GM21723 (cell line): ENCODE measurements around the gene KAZALD1.

Source experiments
- ATAC-seq: cut with Tn5 transposase; IDR thresholded peaks from one replicate; pipeline ENCODE4 v1.9.1; 2021; ENCODE audit warnings: mild to moderate bottlenecking, moderate library complexity; ENCODE audit not compliant: unreplicated experiment

The KAZALD1 gene

GRCh38 chr10:101065481-101066145 is 3.8 kb downstream of the KAZALD1 start:
- no peak for ATAC-seq

GRCh38 chr10:101066146-101066895 is 4.5 kb downstream of the KAZALD1 start:
- ATAC-seq, result peak; percentile 34

GRCh38 chr10:101066896-101067355 is 5.1 kb downstream of the KAZALD1 start:
- ATAC-seq, result no peak

- peak; percentile 63 for ATAC-seq
Measured at GRCh38 chr10:101067356-101068083, 5.7 kb downstream of the KAZALD1 start.

- no peak for ATAC-seq
Measured at GRCh38 chr10:101069441-101069840, 7.7 kb downstream of the KAZALD1 start.

- ATAC-seq, result no peak
Measured at GRCh38 chr10:101070098-101070497, 8.3 kb downstream of the KAZALD1 start.

GRCh38 chr10:101071267-101071884 is 9.6 kb downstream of the KAZALD1 start:
- no peak for ATAC-seq

GRCh38 chr10:101071885-101072433 is 10.2 kb downstream of the KAZALD1 start:
- ATAC-seq, result no peak

- no peak for ATAC-seq
Measured at GRCh38 chr10:101072923-101073322, 11.1 kb downstream of the KAZALD1 start.

- ATAC-seq, result no peak
Measured at GRCh38 chr10:101073631-101074030, 11.8 kb downstream of the KAZALD1 start.

- no peak for ATAC-seq
Measured at GRCh38 chr10:101075775-101076174, 14.0 kb downstream of the KAZALD1 start.

- no peak for ATAC-seq
Measured at GRCh38 chr10:101076630-101077029, 14.8 kb downstream of the KAZALD1 start.

- ATAC-seq, result no peak
Measured at GRCh38 chr10:101079874-101080273, 18.1 kb downstream of the KAZALD1 start.

- no peak for ATAC-seq
Measured at GRCh38 chr10:101080933-101081931, 19.4 kb downstream of the KAZALD1 start.

GRCh38 chr10:101085846-101086245 is 24.1 kb downstream of the KAZALD1 start:
- ATAC-seq, result no peak

GRCh38 chr10:101087376-101087775 is 25.6 kb downstream of the KAZALD1 start:
- ATAC-seq, result no peak

GRCh38 chr10:101087965-101088364 is 26.2 kb downstream of the KAZALD1 start:
- no peak for ATAC-seq

- ATAC-seq, result no peak
Measured at GRCh38 chr10:101089520-101090299, 27.9 kb downstream of the KAZALD1 start.

- ATAC-seq, result no peak
Measured at GRCh38 chr10:101090597-101090996, 28.8 kb downstream of the KAZALD1 start.
